GM21390 (cell line): Measurements from ENCODE around the gene KMT2B.
"Not testable (repeated sequence)": the region's sequence is repeated elsewhere in the genome, so short reads cannot be mapped to it uniquely, and the experiment has no call there.

Experiments used
- ATAC-seq: cut with Tn5 transposase; IDR thresholded peaks from one replicate; pipeline ENCODE4 v1.9.1; 2021; ENCODE audit not compliant: unreplicated experiment

The KMT2B gene

DNA sequence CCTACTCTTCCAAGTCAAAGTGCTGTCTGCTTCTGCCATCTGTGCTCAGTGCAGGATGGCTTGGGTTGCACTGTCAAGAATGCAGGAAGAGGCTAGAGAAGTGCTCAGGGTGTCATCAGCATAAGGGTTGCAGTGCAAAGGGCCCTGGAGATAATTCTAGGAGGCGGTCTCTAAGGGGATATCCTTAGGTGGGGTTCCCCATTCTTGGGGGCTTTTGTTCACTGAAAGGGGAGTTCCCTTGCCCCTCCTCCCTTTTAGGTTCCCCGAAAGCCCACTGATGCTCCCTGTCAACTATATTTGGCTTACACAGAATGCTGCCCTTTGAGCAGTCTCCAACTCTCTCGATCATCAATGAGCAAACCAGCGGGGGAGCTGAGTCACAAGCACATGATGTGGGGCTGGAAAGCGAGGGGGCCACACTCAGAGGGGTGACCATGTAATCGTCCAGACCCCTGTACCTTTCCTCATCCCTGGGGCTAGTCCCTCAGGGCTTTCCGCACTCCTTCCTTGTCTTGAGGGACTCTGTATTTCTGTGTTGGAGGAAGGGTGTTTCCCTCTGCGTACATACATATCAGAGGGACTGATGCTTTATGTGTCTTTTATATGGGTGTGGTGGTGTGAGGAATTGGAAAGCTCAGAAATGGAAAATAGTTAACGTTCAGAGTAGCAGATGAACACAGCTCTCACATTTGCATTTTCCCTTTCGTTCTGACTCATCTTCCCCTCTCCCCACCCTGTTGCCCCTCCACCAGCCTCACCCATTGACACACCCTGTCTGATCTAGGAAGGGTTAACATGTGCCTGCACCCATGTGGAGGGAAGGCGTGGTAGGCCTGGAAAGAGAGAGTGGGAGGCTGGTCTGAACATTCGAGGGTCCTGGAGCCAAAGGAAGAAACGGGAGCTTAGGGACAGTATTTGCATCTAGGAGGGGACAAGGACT, 6.7 kb upstream of the KMT2B start:
- ATAC-seq: peak; percentile 37

DNA sequence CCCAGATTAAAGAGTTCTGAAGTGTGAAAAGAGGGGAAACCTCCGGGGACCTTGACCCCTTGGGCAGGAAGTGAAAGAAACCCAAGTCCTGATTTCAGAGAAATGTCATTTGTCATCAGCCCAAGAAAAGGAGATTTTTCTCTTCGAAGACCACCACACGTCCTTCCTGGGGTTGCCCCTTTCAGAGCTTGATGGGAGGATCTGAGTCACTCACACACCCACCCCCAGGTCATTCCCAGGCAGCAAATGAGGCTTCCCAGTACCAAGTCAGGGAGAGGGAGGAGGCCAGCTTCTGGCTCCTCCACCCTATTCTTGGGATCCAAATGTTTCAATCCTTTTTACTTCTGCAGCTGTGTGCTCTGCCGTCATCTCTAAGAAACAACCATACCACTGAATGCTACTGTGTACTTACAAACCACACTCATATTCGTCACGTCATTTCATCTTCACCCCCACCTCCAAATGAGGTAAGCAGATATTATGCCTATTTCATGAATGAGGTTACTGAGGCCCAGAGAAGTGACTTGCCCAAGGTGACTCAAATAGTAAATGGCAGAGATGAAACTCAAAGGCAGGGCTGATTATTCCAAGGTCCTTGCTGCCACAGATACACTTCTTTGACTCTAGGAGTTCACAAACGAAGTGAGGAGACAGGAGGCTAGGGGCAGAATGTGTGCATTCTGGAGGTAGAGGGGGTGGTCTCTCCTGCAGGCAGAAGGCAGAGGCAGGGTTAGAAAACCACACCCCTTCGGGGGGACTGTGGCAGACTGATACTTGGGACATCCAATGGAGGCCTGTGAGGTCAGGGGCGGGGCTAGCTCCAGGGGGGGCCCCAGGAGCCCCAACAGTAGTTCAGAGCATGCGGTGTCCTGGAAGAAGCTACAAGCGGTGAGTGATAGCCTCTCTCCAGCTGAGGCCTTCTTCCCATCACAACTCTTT, 5.0 kb upstream of the KMT2B start:
- ATAC-seq: peak; percentile 18

DNA sequence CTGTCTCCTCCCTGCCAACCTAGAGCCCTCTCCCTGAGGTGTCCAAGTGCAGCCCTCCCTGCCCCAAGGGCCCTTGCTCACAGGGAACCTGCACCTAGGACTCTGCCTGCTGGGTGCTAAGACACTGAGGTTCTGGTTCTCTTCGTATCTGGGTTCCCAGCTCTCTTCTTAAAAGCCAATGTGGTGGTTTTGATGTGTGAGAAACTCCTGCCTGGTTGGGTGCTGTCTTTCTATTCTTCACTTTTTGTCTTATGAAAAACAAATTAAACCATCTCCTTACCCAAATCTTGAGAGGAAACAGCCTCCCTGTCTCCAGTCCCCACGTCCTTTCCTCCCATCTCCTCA, 4.3 kb upstream of the KMT2B start:
- no peak for ATAC-seq

DNA sequence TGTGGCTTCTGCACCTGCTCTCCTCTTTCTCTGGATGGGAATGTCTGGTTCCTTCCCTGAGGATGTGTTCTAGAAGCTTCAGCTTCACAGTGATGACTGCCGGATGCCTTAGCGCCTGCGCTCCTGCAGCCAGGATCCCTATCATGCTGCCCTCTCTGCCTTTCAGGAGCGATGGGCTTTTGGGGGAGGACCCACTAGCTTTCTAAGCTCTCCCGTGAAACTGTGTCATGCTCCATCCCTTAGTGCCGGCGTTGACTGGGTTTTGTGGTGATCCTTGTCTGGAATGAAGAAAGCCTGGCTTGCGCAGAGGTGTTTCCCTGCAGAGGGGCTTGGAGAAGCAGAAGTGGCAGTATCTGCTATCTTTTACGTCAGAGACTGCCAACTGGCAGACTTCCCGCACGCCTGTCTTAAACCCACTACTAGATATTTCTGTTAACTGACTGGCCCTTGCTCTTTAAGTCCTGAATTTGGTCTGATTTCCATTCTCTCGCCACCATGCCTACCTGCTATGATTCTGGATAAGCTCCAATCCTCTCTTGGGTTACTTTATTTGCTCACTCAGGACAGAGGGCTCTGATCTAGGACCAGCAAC, 3.8 kb upstream of the KMT2B start:
- ATAC-seq: no peak

DNA sequence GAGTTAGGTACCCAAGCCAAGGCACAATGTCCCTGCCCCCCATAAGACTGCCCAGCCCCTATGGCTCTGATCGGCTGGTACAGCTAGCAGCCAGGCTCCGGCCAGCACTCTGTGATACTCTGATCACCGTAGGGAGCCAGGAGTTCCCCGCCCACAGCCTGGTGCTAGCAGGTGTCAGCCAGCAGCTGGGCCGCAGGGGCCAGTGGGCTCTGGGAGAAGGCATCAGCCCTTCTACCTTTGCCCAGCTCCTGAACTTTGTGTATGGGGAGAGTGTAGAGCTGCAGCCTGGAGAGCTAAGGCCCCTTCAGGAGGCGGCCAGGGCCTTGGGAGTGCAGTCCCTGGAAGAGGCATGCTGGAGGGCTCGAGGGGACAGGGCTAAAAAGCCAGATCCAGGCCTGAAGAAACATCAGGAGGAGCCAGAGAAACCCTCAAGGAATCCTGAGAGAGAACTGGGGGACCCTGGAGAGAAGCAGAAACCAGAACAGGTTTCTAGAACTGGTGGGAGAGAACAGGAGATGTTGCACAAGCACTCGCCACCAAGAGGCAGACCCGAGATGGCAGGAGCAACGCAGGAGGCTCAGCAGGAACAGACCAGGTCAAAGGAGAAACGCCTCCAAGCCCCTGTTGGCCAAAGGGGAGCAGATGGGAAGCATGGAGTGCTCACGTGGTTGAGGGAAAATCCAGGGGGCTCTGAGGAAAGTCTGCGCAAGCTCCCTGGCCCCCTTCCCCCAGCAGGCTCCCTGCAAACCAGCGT, 3.0 kb upstream of the KMT2B start:
- no peak for ATAC-seq

DNA sequence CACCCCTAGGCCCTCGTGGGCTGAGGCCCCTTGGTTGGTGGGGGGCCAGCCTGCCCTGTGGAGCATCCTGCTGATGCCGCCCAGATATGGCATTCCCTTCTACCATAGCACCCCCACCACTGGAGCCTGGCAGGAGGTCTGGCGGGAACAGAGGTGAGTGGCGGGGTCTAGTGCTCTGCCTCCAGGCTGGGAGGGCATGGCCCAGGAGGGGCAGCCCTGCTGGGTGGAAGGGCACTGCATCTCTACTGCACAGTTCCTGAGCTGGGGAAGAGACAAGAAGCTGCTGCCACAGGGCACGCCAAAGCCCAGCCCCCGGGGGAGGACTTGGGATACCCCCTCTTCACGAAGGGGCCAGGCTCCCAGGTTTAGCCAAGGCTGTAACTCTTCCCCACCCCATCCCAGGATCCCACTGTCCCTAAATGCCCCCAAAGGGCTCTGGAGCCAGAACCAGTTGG, 2.4 kb upstream of the KMT2B start:
- no peak for ATAC-seq

DNA sequence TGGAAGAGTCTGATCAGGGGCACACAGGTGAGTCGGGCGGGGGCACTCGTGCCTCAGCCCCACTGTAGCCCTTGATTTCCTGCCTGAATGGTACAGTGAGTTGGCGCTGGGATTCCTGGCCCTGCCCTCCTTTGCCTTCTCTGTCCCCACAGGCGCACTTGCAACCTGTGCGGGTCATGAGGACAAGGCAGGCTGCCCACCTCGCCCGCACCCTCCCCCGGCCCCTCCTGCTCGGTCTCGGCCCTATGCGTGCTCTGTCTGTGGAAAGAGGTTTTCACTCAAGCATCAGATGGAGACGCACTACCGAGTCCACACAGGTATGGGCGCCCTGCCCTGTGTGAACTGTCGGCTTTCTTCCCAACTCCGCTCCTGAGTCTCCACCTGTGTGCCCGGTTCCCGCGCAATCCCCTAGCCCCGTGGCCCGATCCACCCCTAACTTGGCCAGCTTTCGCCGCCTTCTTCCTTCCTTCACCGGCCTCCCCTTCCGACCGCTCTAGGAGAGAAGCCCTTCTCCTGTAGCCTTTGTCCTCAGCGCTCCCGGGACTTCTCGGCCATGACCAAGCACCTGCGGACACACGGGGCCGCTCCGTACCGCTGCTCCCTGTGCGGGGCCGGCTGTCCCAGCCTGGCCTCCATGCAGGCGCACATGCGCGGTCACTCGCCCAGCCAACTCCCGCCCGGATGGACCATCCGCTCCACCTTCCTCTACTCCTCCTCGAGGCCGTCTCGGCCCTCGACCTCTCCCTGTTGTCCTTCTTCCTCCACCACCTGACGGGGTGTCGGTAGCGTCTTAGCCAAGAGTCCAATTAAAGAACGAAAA, 1.6 kb upstream of the KMT2B start:
- no peak for ATAC-seq

DNA sequence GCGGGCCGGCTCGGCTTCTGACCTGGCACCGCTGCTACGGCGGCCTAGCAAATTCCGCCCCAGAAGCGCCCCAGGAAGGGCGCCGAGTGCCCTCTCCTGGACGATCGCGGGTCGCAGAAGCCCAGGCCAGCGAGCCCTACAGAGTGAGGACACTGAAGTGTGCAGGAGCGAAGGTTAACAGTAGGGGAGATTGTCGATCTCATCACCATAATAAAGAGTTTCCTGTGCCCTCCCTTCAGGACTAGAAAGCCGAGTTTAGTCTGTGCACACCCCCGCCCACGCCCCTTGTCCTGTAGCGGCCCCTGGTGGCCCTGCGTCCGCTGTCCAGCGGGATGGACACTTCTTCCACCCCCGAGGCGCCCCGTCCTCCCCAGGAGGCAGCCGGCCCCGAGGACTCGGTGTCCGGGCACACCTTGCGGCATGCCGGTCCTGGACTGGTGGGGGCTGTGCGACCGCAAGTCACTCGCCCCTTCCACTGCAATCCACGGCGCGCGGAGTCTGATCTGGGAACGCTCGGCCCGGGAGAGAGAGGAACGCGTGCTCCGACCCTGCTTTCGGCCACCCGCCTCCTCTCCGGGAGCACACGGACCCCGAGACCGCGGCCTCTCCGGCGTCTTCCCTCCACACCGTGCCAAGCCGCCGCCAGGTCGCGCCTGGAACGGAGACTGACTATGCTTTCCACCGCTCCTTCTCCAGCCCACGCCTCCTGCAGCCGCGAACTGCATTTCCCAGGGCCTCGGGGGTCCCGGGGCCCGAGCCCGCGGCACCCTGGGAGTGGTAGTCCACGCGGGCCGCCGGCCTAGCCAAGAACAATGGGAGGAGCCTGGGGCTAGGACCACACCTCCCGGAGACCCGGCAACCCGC, 770 bp upstream of the KMT2B start:
- ATAC-seq: peak; percentile 55

DNA sequence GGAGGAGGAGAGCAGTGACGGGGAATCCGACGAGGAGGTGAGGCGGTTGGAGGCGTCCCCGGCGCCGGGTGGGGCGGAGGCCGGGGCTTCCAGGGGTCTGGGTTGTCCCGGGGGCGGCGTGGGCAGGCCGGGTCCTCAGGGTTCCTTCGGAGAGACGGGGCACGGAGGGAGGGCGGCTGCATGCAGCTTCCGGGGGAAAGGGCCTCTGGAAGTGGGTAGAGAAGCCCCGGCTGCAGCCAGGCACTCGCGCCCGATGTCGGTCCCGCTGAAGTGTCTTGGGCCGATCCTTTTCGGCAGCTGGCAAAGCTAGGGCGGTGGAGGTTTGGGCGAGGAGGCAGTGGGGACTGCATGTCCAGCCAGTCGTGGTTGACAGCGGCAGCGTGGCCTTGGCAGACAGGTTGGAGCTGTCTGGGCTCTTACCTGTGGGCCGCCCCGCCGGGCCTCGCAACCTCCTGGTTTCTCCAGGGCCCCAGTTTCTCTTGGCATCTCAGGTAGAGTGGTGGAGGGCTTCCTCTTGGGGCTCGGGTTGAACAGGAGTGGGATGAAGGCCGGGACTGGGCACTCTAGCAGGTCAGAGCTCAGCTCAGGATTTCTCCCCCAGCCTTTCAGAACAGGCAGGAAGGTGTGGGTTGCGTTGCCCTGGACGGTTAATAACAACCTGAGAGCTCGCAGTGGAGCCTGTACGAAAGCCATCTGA, 690 bp downstream of the KMT2B start:
- ATAC-seq: no peak

DNA sequence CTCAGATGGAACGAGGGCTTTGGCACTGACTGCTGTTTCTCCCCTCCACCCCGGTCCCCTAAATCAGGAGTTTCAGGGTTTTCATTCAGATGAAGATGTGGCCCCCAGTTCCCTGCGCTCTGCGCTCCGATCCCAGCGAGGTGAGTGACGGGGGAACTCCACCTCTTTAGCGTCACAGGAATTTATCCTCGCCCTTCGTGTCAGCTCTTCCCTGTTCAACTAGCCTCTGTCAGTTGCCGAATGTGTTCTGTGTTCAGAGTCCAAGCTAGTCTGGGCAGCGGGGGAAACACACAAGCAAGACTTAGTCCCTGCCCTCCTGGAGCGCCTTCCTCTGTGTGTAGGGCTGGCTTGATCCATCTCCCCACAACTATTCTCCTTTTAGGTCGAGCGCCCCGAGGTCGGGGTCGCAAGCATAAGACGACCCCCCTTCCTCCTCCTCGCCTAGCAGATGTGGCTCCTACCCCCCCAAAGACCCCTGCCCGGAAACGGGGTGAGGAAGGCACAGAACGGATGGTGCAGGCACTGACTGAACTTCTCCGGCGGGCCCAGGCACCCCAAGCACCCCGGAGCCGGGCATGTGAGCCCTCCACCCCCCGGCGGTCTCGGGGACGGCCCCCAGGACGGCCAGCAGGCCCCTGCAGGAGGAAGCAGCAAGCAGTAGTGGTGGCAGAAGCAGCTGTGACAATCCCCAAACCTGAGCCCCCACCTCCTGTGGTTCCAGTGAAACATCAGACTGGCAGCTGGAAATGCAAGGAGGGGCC, 1.8 kb downstream of the KMT2B start:
- no peak for ATAC-seq

DNA sequence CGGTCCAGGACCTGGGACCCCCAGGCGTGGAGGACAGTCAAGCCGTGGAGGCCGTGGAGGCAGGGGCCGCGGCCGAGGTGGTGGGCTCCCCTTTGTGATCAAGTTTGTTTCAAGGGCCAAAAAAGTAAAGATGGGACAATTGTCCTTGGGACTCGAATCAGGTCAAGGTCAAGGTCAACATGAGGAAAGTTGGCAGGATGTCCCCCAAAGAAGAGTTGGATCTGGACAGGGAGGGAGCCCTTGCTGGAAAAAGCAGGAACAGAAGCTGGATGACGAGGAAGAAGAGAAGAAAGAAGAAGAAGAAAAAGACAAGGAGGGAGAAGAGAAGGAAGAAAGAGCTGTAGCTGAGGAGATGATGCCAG, 2.3 kb downstream of the KMT2B start:
- no peak for ATAC-seq

DNA sequence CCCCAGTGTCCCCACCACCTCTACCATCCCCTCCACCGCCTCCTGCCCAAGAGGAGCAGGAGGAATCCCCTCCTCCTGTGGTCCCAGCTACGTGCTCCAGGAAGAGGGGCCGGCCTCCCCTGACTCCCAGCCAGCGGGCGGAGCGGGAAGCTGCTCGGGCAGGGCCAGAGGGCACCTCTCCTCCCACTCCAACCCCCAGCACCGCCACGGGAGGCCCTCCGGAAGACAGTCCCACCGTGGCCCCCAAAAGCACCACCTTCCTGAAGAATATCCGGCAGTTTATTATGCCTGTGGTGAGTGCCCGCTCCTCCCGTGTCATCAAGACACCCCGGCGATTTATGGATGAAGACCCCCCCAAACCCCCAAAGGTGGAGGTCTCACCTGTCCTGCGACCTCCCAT, 2.8 kb downstream of the KMT2B start:
- no peak for ATAC-seq

DNA sequence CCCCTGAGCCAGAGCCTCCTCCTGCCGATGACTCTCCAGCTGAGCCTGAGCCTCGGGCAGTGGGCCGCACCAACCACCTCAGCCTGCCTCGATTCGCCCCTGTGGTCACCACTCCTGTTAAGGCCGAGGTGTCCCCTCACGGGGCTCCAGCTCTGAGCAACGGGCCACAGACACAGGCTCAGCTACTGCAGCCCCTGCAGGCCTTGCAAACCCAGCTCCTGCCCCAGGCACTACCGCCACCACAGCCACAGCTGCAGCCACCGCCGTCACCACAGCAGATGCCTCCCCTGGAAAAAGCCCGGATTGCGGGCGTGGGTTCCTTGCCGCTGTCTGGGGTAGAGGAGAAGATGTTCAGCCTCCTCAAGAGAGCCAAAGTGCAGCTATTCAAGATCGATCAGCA, 3.6 kb downstream of the KMT2B start:
- ATAC-seq: no peak

DNA sequence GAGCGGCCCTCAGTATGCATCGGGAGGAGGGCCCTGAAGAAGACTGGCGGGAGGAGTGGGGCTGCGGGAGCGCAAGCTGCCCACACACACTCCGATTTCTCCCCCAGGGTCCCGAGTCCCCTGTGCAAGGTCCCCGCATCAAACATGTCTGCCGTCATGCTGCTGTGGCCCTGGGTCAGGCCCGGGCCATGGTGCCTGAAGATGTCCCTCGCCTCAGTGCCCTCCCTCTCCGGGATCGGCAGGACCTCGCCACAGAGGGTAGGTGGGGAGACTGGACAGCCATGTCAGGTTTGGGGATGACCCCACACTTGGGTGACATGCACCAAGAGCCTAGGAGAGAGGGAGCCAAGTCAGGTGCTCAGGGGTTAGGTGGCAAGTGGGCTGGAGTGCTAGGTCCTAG, 4.7 kb downstream of the KMT2B start:
- ATAC-seq: no peak

DNA sequence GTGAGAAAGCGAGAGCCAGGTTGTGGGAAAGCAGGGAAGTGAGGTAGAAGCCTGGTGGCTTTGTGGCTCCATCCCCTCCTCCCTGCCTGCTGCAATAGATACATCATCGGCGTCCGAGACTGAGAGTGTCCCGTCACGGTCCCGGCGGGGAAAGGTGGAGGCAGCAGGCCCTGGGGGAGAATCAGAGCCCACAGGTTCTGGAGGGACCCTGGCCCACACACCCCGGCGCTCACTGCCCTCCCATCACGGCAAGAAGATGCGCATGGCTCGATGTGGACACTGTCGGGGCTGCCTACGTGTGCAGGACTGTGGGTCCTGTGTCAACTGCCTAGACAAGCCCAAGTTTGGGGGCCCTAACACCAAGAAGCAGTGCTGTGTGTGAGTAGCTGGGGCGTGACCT, 5.1 kb downstream of the KMT2B start:
- no peak for ATAC-seq

DNA sequence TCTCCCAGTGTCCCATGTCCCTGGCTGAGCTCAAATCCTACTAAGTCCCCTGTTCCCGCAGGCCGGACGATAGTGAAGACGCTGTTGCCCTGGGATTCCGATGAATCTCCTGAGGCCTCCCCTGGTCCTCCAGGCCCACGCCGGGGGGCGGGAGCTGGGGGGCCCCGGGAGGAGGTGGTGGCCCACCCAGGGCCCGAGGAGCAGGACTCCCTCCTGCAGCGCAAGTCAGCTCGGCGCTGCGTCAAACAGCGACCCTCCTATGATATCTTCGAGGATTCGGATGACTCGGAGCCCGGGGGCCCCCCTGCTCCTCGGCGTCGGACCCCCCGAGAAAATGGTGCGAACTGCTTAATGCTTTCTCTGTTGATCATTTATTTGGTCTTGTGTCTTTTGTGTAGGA, 5.9 kb downstream of the KMT2B start:
- no peak for ATAC-seq

DNA sequence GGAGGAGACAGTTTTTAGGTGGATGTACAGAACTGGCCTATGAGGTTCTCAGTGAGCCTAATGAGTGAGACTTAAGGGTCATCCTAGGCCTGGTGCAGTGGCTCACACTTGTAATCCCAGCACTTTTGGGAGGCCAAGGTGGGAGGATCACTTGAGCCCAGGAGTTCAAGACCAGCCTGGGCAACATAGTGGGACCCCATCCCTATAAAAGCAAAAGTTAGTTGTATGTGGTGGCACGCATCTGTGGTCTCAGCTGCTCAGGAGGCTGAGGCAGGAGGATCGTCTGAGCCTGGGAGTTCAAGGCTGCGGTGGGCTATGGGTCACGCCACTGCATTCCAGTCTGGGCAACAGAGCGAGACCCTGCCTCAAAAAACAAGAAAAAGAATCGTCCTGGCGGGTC, 6.3 kb downstream of the KMT2B start:
- not testable (repeated sequence) for ATAC-seq

DNA sequence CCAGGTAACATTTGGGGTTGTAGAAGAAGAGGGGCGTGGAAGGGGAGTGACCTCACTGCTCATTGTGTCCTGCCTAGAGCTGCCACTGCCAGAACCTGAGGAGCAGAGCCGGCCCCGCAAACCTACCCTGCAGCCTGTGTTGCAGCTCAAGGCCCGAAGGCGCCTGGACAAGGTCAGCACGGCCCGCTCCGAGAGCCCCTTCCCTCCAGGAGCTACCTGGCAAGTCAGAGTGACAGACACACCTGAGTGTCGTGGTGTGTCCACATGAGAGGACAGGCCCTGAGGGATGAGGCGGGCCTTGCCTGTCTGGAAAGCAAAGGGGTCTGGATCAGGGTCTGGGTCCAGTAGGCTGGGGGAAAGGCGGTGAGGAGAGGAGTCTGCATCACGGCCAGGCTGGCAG, 6.8 kb downstream of the KMT2B start:
- ATAC-seq: no peak
